HL-60 (cell line): Measurements from ENCODE around the gene ZNF512B.

ENCODE experiments used
- DNase-seq, 2 experiments: peaks; one replicate each; pipeline ENCODE4 v3.0.0-alpha.2; 2010 to 2020; ENCODE audit warnings: low read depth in 1 of 2, low spot score in 1 of 2
- H3K27ac ChIP-seq: fragments of 250-450 bp; sonication (Bioruptor Pico); replicated peaks from 2 replicates; pipeline ENCODE4 v1.5.1; 2020; ENCODE audit warnings: mild to moderate bottlenecking, moderate library complexity
- H3K27me3 ChIP-seq: fragments of 250-450 bp; sonication (Bioruptor Pico); 2 replicates; pipeline ENCODE4 v1.5.1; 2021; ENCODE audit warnings: mild to moderate bottlenecking, moderate library complexity; ENCODE audit not compliant: insufficient read depth, poor library complexity, severe bottlenecking
- H3K4me3 ChIP-seq: replicated peaks from 2 replicates; pipeline ENCODE4 v1.5.1; 2011; ENCODE audit warnings: mild to moderate bottlenecking, control low read depth, low read length; ENCODE audit not compliant: insufficient read depth
- GABPA ChIP-seq: IDR thresholded peaks from 2 replicates; pipeline ENCODE4 v1.6.1; 2012; ENCODE audit warnings: low read depth
- POLR2AphosphoS5 ChIP-seq: IDR thresholded peaks from 2 replicates; pipeline ENCODE4 v1.6.1; 2012; ENCODE audit warnings: low read depth
- SPI1 ChIP-seq: IDR thresholded peaks from 2 replicates; pipeline ENCODE4 v1.6.1; 2012; ENCODE audit warnings: low read depth, mild to moderate bottlenecking, borderline replicate concordance
- TF ChIP-seq, protein P1 (sequence below): IDR thresholded peaks from one replicate; pipeline ENCODE4 v1.5.1; 2011; ENCODE audit warnings: low read length, control low read depth, inconsistent platforms; ENCODE audit not compliant: insufficient read depth
- TF ChIP-seq, protein P2 (sequence below): IDR thresholded peaks from 2 replicates; pipeline ENCODE4 v1.6.1; 2012; ENCODE audit warnings: low read depth; ENCODE audit not compliant: insufficient replicate concordance

Gene ZNF512B

DNA sequence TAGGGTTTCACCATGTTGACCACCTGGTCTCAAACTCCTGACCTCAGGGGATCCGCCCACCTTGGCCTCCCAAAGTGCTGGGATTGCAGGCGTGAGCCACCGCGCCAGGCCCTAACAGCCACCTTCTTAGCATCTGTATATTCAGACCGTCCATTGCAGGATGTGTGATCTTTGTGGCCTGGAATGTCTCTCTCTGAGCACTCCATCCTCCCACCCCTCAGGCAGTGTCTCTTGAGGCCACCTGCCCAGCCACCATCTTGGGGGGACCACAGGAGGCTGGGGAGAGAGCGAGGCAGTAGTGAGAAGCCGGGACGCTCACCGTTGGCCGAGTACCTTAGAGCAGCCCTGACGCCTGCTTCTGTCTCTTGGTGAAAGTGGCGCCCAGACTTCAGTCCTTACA lies 56.0 kb downstream of the ZNF512B start:
- H3K4me3 ChIP-seq: no peak overlapping the region
- no peaks in the 10 kb centered on the region for H3K27me3 ChIP-seq
- no peak for DNase-seq
- TF ChIP-seq, protein P1, sequence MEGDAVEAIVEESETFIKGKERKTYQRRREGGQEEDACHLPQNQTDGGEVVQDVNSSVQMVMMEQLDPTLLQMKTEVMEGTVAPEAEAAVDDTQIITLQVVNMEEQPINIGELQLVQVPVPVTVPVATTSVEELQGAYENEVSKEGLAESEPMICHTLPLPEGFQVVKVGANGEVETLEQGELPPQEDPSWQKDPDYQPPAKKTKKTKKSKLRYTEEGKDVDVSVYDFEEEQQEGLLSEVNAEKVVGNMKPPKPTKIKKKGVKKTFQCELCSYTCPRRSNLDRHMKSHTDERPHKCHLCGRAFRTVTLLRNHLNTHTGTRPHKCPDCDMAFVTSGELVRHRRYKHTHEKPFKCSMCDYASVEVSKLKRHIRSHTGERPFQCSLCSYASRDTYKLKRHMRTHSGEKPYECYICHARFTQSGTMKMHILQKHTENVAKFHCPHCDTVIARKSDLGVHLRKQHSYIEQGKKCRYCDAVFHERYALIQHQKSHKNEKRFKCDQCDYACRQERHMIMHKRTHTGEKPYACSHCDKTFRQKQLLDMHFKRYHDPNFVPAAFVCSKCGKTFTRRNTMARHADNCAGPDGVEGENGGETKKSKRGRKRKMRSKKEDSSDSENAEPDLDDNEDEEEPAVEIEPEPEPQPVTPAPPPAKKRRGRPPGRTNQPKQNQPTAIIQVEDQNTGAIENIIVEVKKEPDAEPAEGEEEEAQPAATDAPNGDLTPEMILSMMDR: no peak
- TF ChIP-seq SPI1 (no peak), POLR2AphosphoS5 (no peak), GABPA (no peak)
- TF ChIP-seq, protein P2, sequence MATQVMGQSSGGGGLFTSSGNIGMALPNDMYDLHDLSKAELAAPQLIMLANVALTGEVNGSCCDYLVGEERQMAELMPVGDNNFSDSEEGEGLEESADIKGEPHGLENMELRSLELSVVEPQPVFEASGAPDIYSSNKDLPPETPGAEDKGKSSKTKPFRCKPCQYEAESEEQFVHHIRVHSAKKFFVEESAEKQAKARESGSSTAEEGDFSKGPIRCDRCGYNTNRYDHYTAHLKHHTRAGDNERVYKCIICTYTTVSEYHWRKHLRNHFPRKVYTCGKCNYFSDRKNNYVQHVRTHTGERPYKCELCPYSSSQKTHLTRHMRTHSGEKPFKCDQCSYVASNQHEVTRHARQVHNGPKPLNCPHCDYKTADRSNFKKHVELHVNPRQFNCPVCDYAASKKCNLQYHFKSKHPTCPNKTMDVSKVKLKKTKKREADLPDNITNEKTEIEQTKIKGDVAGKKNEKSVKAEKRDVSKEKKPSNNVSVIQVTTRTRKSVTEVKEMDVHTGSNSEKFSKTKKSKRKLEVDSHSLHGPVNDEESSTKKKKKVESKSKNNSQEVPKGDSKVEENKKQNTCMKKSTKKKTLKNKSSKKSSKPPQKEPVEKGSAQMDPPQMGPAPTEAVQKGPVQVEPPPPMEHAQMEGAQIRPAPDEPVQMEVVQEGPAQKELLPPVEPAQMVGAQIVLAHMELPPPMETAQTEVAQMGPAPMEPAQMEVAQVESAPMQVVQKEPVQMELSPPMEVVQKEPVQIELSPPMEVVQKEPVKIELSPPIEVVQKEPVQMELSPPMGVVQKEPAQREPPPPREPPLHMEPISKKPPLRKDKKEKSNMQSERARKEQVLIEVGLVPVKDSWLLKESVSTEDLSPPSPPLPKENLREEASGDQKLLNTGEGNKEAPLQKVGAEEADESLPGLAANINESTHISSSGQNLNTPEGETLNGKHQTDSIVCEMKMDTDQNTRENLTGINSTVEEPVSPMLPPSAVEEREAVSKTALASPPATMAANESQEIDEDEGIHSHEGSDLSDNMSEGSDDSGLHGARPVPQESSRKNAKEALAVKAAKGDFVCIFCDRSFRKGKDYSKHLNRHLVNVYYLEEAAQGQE: no peak
- no peak overlapping the region for H3K27ac ChIP-seq

DNA sequence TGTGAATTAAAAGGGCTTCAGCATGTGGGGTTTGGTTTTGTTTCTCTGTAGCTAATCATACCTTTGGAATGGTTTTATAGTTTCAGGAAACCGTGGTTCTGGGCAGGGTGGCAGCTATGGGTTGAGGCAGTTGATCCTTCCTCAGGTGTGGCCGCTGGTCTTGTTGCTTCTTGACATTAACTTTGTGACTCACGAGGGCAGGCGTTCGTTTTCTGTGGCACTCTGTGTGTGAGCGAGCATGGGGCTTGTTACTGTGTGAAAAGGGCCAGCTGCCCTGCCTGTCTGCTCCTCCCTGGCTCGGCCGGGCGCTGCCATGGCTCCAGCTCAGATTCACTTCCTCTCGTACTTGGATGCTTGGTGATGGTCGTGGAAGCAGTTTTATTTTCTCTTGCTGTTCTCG lies 58.6 kb downstream of the ZNF512B start:
- no peak for DNase-seq
- Histone ChIP-seq H3K27me3 (no peaks in the 10 kb centered on the region), H3K4me3 (no peak overlapping the region), H3K27ac (peak overlapping the region; percentile 21)
- TF ChIP-seq, protein P1: no peak
- TF ChIP-seq GABPA (no peak), SPI1 (0 out of 2 replicates have a peak, but pooled peaks have one; percentile 28)
- TF ChIP-seq, protein P2: no peak

DNA sequence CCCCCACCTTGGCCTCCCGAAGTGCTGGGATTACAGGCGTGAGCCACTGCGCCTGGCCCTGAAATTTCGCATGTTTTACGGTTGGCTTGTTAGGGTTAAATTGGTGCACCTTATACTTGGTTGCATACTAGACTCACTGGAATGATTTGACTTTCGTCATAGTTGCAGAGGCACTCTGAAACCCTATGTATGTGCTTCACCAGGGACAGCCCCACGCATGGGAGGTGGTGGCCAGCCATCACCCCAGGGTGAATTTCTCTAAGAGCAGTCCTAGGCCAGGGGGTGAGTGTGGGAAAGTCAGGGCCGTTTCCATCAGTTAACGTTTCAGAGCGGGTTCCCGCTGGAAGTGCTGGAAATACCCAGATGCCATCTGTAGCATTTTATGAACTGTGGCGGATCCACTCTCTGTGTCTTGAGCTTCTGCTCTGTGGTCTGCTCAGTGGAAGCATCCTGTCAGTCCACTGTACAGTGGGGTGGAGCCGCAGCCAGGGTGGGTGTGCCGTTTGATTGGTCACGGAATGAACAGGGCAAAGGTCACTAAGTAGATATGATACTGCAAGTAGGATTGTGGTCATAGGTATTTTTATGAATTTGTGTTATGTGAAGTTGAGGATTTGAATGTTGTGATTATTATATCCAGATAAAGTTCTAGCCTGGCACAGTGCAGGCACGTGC lies 61.6 kb downstream of the ZNF512B start:
- no peak for DNase-seq
- TF ChIP-seq POLR2AphosphoS5: no peak; the same call in 1 of the 2 replicates
- TF ChIP-seq, protein P1: no peak
- TF ChIP-seq, protein P2: no peak
- TF ChIP-seq GABPA: no peak
- no peak for TF ChIP-seq SPI1
- peak overlapping the region; percentile 88 for H3K27ac ChIP-seq
- H3K4me3 ChIP-seq: no peak overlapping the region
- H3K27me3 ChIP-seq: no peaks in the 10 kb centered on the region
